ENCODE measurements around the gene ANKRD33.

ANKRD33 gene

DNA sequence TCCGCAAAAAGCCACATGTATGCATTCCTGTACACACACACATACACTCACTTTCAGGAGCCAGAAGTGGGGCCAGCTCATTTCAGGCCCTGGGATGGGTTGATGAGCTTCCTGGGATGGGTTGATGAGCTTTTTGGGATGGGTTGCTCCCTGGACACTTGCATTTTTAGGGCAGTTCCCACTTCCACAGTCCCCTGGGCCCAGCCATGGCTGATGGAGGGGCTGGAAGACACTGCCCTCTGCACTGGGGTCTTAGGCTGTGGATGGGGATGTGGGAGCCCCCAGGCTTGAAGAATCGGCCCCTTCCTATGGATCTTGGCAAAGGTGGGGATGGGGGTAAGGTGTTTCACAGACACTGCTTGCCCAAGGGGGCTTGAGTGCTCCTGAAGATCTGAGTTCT, 32.1 kb downstream of the ANKRD33 start:
- no peak for DNase-seq (ENCODE audit: low spot score)

DNA sequence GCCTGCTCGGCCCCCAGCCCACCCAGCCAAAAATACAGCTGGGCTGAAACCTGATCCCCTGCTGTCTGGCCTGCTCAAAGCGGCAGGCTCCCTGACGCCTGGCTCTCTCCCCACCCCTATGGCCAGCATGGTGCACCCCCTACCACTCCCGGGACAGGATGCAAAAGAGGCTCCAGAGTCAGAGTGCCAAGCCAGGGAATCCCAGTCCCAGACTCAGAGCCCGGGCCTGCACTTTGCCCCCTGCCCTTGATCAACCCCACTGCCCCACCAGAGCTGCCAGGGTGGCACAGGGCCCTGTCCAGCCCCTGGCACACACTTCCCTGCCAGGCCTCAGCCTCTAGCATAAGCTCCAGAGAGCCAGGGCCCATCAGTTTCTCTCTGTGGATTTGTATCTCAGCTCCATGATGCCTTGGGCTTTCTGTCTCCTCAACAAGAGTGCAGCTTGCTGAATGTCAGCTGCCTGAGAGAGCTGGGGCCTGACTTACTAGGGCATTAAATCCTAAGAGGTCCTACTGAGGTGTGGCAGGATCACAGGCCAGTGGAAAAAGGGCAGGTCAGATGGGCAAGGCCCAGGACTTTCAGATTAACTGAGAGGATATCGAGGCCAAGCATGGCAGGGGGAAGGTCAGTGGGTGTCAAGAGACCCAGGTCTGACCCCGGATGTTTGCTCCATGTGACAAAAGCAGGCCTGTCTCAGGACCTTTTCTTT, 33.3 kb downstream of the ANKRD33 start:
- DNase-seq (ENCODE audit: low spot score), result no peak

- no peak for DNase-seq (ENCODE audit: low spot score)
Observed at GRCh38 chr12:51922146-51922545, 34.2 kb downstream of the ANKRD33 start.

GRCh38 chr12:51922762-51923505, 35.0 kb downstream of the ANKRD33 start:
- peak; percentile 39 for DNase-seq (ENCODE audit: low spot score)

DNA sequence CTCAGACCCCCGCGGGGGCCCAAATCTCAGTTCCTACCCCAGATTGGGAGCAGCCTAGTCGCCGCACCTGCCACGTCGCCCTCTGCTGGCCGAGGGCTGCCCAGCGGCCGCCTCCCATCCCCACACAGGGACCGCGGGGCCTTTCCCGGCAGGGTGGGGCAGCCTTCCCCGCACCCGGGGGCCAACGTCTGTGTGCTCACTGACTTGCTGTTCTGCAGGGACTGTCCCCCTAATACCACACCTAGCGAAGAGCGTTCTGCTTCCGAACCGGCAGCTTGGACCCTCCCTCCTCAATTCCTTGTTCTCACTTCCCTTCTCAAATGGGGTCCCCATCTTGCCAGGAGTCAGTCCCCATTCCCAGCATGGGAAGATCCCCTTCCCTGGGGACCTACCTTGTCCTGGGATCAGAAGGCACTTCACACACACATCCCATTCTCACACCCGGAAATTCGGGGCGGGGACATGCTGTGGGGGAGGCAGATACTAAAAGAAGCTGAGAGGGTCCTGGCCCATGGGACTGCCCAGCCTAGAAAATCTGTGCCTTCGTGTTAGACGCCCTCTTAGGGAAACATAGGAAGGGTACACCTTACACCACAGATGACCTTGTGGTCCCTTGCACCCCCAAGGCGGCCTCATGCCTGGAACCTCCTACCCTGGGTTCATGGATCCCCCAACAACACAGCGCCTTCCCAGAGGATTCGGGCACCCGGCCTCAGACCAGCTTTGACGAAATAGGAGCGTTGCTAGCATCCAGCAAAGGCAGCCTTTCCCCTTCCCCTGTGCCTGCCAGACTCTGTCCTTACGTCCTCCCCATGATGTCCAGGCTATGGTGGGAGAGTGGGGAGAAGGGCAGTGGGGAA, 35.8 kb downstream of the ANKRD33 start:
- peak; percentile 46 for DNase-seq (ENCODE audit: low spot score)

GRCh38 chr12:51924551-51925319, 36.8 kb downstream of the ANKRD33 start:
- DNase-seq (ENCODE audit: low spot score), result no peak

DNA sequence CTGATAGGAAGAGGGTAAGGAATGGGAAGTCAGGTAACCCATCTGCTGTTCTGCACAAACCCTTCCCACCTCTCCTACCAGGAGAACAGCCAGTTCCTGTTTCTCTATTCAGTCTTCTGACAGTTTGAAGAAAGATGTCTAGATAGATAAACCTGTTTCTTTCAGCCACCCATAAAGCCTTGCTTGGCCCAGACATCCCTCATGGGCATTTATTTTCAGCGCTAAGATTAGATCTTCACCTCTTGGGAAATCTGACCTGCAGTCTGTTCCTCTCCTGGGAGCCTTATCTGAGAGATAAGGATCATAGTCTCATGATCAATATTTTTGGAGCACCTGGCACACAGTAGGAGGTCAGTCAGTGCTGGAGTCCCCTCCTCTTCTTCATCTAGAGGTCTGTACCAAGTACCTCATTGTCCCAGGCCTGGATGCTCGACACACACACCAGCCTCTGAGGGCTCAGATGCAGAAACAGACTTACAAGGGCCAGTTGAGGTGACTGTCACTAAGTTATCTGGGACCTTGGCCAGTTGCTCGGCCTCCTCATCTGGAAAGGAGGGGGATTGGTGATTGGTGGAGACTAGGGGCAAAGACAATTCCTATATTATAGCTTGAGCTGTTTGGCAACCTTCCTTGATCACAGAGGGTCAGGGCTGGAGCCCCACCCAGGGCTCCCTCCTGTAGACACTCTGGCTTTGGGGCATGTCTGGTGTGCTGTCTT, 37.6 kb downstream of the ANKRD33 start:
- DNase-seq (ENCODE audit: low spot score), result no peak

- no peak for DNase-seq (ENCODE audit: low spot score)
Observed at GRCh38 chr12:51926064-51926632, 38.2 kb downstream of the ANKRD33 start.

DNA sequence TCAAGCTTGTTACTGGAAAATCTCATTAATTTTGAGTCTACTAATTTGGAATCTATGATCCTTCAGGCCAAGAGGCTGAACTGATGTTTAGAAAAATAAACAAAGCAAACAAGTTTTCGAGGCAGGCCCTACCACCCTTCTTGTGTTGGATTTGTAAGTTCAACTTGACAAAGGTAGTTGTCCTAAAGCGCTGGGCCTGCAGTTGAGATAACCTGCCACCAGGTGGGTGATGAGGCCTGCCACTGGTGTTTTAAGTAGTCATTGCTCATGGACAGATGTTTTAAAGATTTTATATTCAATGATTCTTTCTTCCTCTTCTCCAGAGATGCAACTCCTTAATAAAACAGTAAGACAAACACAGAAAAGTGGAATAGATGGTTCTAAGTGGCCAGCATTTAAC, 38.8 kb downstream of the ANKRD33 start:
- DNase-seq (ENCODE audit: low spot score), result peak; percentile 64

- no peak for DNase-seq (ENCODE audit: low spot score)
Observed at GRCh38 chr12:51932218-51933076, 44.5 kb downstream of the ANKRD33 start.

DNA sequence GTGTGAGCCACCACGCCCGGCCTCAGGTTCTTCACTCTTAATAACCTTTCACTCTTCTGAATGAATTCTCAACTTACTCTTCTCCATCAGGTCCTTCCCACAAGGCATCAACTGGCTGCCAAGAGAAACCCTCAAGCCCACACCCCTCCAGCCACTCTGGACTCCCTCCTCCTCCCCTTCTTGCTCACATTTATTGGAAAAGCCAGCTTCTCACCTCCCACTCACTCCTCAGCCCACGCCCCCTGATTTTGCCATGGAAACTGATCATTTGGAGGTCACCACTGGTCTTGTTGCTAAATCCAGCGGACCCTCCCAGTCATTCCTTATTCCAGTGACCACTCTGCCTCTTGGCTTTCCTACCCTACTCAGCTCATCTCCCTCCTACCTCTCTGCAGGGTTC, 46.2 kb downstream of the ANKRD33 start:
- DNase-seq (ENCODE audit: low spot score), result no peak

GRCh38 chr12:51937926-51938325, 50.0 kb downstream of the ANKRD33 start:
- DNase-seq (ENCODE audit: low spot score), result no peak

DNA sequence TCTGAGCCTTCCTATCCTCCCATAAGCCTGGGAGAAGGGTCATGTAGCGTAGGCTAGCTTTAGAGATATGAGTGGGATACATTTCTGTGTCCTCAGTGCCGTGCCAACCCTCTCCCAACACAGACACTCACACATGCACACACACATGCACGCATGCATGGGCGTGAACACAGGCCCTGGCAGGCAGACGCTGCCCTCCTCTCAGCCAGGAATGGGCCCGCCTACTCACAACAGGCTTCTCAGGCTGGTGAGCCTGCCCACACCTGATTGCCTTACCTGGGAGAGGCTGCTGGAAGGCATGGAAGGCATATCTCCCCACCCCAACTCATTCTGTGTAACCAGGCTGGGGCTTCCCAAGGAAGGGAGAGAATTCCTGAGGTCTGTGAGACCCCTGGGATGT, 50.8 kb downstream of the ANKRD33 start:
- DNase-seq (ENCODE audit: low spot score), result no peak

GRCh38 chr12:51941011-51941581, 53.2 kb downstream of the ANKRD33 start:
- DNase-seq (ENCODE audit: low spot score), result no peak
